Panc1 (cell line): ENCODE measurements around the gene TMEM51.

Experiments used
- CTCF ChIP-seq: fragments of 450-650 bp; IDR thresholded peaks from 2 replicates; pipeline ENCODE4 v1.5.1; 2017; ENCODE audit warnings: mild to moderate bottlenecking
- POLR2AphosphoS5 ChIP-seq: IDR thresholded peaks from 2 replicates; pipeline ENCODE4 v1.6.1; 2012; ENCODE audit warnings: mild to moderate bottlenecking, low read depth, low read length, moderate library complexity
- REST ChIP-seq, 2 experiments: IDR thresholded peaks; 2 replicates each; pipeline ENCODE4 v1.6.1; 2011 to 2012; ENCODE audit warnings: low read depth in 2 of 2, control low read depth in 1 of 2, low read length in 1 of 2, mild to moderate bottlenecking in 1 of 2, moderate library complexity in 1 of 2; ENCODE audit not compliant: insufficient read depth in 1 of 2
- SIN3A ChIP-seq: IDR thresholded peaks from 2 replicates; pipeline ENCODE4 v1.6.1; 2012; ENCODE audit warnings: low read depth, mild to moderate bottlenecking, low read length, moderate library complexity, borderline replicate concordance; ENCODE audit not compliant: insufficient read depth
- TCF7L2 ChIP-seq: IDR thresholded peaks from 2 replicates; pipeline ENCODE4 v1.6.1; 2011; ENCODE audit warnings: mild to moderate bottlenecking, low read depth, low read length, inconsistent platforms

GRCh38 chr1:15192916-15193550 lies 39.5 kb downstream of the TMEM51 start:
- TF ChIP-seq CTCF, result no peak
- no peak for TF ChIP-seq REST (IDR thresholded peaks at IDR 0.05; ENCODE audit: insufficient read depth in 1 of 2, low read depth in 2 of 2, low read length in 1 of 2)
- no peak for TF ChIP-seq POLR2AphosphoS5
- no peak for TF ChIP-seq SIN3A
- TF ChIP-seq TCF7L2, result no peak
